Gastrocnemius medialis (tissue), 4 donors: Measurements from ENCODE around the gene ACAN.

Experiments
- POLR2A ChIP-seq, 2 donors: fragments of 450-650 bp; IDR thresholded peaks; one replicate each; pipeline ENCODE4 v1.6.1; 2017; ENCODE audit warnings: antibody characterized with exemption in 2 of 2, mild to moderate bottlenecking in 2 of 2, moderate library complexity in 2 of 2
- TF ChIP-seq, protein P1 (sequence below), 5 experiments: fragments of 450-650 bp in 3 of 5; fragments of 200-600 bp in 2 of 5; sonication (generic) in 2 of 5; IDR thresholded peaks in 4 of 5; conservative IDR thresholded peaks in 1 of 5; 1 replicate in 4 of 5; 2 replicates in 1 of 5; pipeline ENCODE4 v1.5.1; 2016 to 2019; ENCODE audit warnings: antibody characterized with exemption in 5 of 5, mild to moderate bottlenecking in 3 of 5, moderate library complexity in 3 of 5

DNA sequence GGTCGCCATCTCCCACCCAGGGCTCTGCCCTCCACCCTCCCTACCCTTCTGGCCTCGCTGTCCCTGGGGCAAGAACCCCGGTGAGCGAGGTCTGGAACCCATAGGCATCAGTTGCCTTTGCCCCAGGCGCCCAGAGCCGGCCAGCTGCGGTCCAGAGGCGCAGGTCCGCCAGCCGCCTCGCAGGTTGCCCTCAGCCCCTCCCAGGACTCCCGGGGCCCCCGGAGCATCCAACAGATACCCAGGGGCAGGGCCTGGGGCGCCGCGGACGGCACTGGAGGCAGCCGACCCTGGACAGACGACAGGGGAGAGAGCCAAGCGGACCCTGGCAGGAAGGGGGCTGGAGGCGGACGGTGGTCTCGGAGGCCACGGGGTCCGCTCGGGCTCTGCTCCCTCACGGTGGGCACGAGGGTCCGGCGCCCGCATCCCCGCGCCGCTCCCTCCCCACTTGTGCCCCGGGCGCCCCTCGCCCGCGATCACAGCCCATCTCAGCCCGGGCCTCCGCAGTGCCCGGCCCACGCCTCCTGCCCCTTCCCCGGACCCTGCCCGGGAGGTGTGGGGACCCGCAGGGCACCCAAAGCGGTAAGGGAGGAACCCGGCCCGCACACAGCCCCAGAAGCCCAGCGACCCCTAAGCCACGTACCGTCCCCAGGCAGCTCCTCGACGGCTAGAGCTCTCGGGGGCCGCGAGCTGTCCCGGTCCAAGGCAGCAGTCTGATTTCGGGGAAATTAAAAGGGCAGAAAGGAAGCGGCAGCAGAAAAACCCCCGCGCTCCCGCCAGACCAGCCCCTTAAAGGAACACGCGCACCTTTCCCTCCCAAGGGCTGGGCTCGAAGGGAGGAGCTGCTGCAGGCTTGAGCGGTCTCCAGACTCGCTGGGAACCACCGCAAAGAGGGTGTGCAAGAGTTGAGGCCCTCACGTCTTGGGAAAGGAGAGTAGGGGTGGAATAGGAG, 91.9 kb downstream of the ACAN start, which contains the start of gene HAPLN3:
- TF ChIP-seq, protein P1, sequence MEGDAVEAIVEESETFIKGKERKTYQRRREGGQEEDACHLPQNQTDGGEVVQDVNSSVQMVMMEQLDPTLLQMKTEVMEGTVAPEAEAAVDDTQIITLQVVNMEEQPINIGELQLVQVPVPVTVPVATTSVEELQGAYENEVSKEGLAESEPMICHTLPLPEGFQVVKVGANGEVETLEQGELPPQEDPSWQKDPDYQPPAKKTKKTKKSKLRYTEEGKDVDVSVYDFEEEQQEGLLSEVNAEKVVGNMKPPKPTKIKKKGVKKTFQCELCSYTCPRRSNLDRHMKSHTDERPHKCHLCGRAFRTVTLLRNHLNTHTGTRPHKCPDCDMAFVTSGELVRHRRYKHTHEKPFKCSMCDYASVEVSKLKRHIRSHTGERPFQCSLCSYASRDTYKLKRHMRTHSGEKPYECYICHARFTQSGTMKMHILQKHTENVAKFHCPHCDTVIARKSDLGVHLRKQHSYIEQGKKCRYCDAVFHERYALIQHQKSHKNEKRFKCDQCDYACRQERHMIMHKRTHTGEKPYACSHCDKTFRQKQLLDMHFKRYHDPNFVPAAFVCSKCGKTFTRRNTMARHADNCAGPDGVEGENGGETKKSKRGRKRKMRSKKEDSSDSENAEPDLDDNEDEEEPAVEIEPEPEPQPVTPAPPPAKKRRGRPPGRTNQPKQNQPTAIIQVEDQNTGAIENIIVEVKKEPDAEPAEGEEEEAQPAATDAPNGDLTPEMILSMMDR (IDR thresholded peaks at IDR 0.05 in 4 of 5, conservative IDR thresholded peaks at IDR 0.05 in 1 of 5) = no peak
- peak in 1 of 2 donors; percentile 10 for TF ChIP-seq POLR2A (IDR thresholded peaks at IDR 0.05)
